ENCODE results near the gene HDAC8.

DNA sequence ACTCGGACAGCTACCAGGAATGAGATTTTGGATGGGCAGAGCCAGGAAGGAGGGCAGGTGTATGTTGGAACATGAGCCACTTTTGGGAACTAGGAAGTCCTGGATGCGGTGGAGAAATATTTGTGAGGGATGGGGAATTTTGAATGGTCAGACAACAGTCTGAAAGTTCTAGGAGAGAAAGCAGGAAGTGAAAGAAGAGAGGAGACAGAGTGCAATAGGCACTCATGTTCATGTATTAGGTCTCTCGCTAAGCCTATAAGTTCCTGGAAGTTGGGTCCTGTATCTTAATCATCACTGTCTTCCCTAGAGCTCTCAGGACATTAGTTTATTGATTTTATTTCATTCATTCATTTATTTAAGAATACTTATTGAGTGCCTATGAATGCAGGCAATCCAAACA lies 201.2 kb downstream of the HDAC8 start:
- TF ChIP-seq, protein P1, sequence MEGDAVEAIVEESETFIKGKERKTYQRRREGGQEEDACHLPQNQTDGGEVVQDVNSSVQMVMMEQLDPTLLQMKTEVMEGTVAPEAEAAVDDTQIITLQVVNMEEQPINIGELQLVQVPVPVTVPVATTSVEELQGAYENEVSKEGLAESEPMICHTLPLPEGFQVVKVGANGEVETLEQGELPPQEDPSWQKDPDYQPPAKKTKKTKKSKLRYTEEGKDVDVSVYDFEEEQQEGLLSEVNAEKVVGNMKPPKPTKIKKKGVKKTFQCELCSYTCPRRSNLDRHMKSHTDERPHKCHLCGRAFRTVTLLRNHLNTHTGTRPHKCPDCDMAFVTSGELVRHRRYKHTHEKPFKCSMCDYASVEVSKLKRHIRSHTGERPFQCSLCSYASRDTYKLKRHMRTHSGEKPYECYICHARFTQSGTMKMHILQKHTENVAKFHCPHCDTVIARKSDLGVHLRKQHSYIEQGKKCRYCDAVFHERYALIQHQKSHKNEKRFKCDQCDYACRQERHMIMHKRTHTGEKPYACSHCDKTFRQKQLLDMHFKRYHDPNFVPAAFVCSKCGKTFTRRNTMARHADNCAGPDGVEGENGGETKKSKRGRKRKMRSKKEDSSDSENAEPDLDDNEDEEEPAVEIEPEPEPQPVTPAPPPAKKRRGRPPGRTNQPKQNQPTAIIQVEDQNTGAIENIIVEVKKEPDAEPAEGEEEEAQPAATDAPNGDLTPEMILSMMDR (IDR thresholded peaks at IDR 0.05) = no peak
- TF ChIP-seq EZH2 (IDR thresholded peaks at IDR 0.05; ENCODE audit: borderline replicate concordance, insufficient read depth, low read depth, low read length, poor library complexity, severe bottlenecking) = no peak

All from B cell (primary cell).